Measurements from ENCODE around the gene JDP2. TPM values are rescaled to one million over a fixed set of nuclear protein-coding genes. Genes with fewer than 3 reads are reported as not detected.
"Not testable (repeated sequence)": the region's sequence is repeated elsewhere in the genome, so short reads cannot be mapped to it uniquely, and the experiment has no call there.

JDP2 gene
- 58.0 TPM for total RNA-seq
- long read RNA-seq, full-length matches to known transcripts, result 61 of 82 reads
- long read RNA-seq, partial matches to known transcripts, result 6 of 82 reads
- long read RNA-seq, other reads (novel, unspliced or antisense), result 15 of 82 reads

GRCh38 chr14:75427482-75428229 lies at the start of gene JDP2:
TSS of gene JDP2 (plus strand) at chr14:75428022. CDS start at chr14:75437921, 9,899 bp downstream.
- H3K4me3 ChIP-seq, result peak within 1 kb of the TSS; percentile 70
- peak; percentile 29 for TF ChIP-seq CTCF (IDR thresholded peaks at IDR 0.05)
- peak within 1 kb of the TSS; percentile 85 for H3K27ac ChIP-seq
- H3K36me3 ChIP-seq, result peaks cover 9% of the 10 kb centered on the region
- no peaks in the 10 kb centered on the region for H3K9me3 ChIP-seq
- no peaks in the 10 kb centered on the region for H3K27me3 ChIP-seq
- DNase-seq (peak; percentile 98), ATAC-seq (peak; percentile 93)
- peaks cover 43% of the 10 kb centered on the region for H3K4me1 ChIP-seq
- intact Hi-C loops (cut with DNase I), result no loop called here

GRCh38 chr14:75379246-75379929 lies 48.4 kb upstream of the JDP2 start:
- Histone ChIP-seq H3K27ac (no peak overlapping the region), H3K9me3 (no peaks in the 10 kb centered on the region), H3K36me3 (no peaks in the 10 kb centered on the region), H3K4me3 (no peak overlapping the region), H3K4me1 (no peaks in the 10 kb centered on the region), H3K27me3 (no peaks in the 10 kb centered on the region)
- no peak for TF ChIP-seq CTCF (IDR thresholded peaks at IDR 0.05)
- ATAC-seq, result no peak
- intact Hi-C loops (cut with DNase I), result no loop called here
- DNase-seq, result no peak

- no peaks in the 10 kb centered on the region for H3K27me3 ChIP-seq
- no peak for TF ChIP-seq CTCF (IDR thresholded peaks at IDR 0.05)
- no peak overlapping the region for H3K4me3 ChIP-seq
- H3K36me3 ChIP-seq, result no peaks in the 10 kb centered on the region
- H3K27ac ChIP-seq, result no peak overlapping the region
- no peaks in the 10 kb centered on the region for H3K4me1 ChIP-seq
- ATAC-seq (no peak), DNase-seq (no peak)
- intact Hi-C loops (cut with DNase I), result no loop called here
- no peaks in the 10 kb centered on the region for H3K9me3 ChIP-seq
Measured at GRCh38 chr14:75379930-75380270, 47.9 kb upstream of the JDP2 start.

- intact Hi-C loops (cut with DNase I), result no loop called here
Measured at GRCh38 chr14:75380656-75381055, 47.2 kb upstream of the JDP2 start.

GRCh38 chr14:75381642-75382041 lies 46.2 kb upstream of the JDP2 start:
- H3K36me3 ChIP-seq, result no peaks in the 10 kb centered on the region
- no peak overlapping the region for H3K27ac ChIP-seq
- no peak overlapping the region for H3K4me3 ChIP-seq
- no peak for TF ChIP-seq CTCF (IDR thresholded peaks at IDR 0.05)
- no peaks in the 10 kb centered on the region for H3K27me3 ChIP-seq
- intact Hi-C loops (cut with DNase I), result no loop called here
- no peaks in the 10 kb centered on the region for H3K4me1 ChIP-seq
- ATAC-seq (no peak), DNase-seq (no peak)
- no peaks in the 10 kb centered on the region for H3K9me3 ChIP-seq

More at GRCh38 chr14:75380656-75381055, 47.2 kb upstream of the JDP2 start:
- no peak for DNase-seq
- Histone ChIP-seq H3K27ac (no peak overlapping the region), H3K36me3 (no peaks in the 10 kb centered on the region), H3K9me3 (no peaks in the 10 kb centered on the region), H3K27me3 (no peaks in the 10 kb centered on the region), H3K4me1 (no peaks in the 10 kb centered on the region), H3K4me3 (no peak overlapping the region)
- TF ChIP-seq CTCF (IDR thresholded peaks at IDR 0.05), result no peak
- ATAC-seq, result no peak

GRCh38 chr14:75383219-75383618 lies 44.6 kb upstream of the JDP2 start:
- H3K4me3 ChIP-seq, result not testable (repeated sequence)
- peak; percentile 55 for ATAC-seq

More at GRCh38 chr14:75383219-75383618, 44.6 kb upstream of the JDP2 start:
- intact Hi-C loops (cut with DNase I); H3K9me3 ChIP-seq; DNase-seq; H3K27me3 ChIP-seq; H3K27ac ChIP-seq; H3K36me3 ChIP-seq; H3K4me1 ChIP-seq: not testable (repeated sequence)

All from upper lobe of right lung (tissue), 1 donor.